Stomach (tissue), 4 donors: ENCODE results near the gene CCDC170.
"Not testable (repeated sequence)": the region's sequence is repeated elsewhere in the genome, so short reads cannot be mapped to it uniquely, and the experiment has no call there.

Experiments used
- EP300 ChIP-seq: sonication (generic); formaldehyde crosslinking; IDR thresholded peaks from one replicate; pipeline ENCODE4 v1.6.1; 2017; ENCODE audit warnings: antibody characterized with exemption
- TF ChIP-seq, protein P1 (sequence below), 7 experiments: fragments of 450-650 bp in 4 of 7; fragments of 200-600 bp in 3 of 7; sonication (generic) in 3 of 7; IDR thresholded peaks; one replicate each; pipeline ENCODE4 v1.5.1; 2016 to 2019; ENCODE audit warnings: antibody characterized with exemption in 7 of 7, control low read depth in 2 of 7, mild to moderate bottlenecking in 1 of 7

DNA sequence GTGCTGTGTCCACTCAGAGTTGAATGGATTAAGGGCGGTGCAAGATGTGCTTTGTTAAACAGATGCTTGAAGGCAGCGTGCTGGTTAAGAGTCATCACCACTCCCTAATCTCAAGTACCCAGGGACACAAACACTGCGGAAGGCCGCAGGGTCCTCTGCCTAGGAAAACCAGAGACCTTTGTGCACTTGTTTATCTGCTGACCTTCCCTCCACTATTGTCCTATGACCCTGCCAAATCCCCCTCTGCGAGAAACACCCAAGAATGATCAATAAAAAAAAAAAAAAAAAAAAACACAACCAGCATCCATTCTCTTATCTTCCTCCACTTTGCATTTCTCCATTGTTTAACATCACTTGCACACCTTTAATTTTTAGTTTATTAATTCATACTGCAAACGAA is 42.9 kb upstream of the CCDC170 start:
- TF ChIP-seq, protein P1, sequence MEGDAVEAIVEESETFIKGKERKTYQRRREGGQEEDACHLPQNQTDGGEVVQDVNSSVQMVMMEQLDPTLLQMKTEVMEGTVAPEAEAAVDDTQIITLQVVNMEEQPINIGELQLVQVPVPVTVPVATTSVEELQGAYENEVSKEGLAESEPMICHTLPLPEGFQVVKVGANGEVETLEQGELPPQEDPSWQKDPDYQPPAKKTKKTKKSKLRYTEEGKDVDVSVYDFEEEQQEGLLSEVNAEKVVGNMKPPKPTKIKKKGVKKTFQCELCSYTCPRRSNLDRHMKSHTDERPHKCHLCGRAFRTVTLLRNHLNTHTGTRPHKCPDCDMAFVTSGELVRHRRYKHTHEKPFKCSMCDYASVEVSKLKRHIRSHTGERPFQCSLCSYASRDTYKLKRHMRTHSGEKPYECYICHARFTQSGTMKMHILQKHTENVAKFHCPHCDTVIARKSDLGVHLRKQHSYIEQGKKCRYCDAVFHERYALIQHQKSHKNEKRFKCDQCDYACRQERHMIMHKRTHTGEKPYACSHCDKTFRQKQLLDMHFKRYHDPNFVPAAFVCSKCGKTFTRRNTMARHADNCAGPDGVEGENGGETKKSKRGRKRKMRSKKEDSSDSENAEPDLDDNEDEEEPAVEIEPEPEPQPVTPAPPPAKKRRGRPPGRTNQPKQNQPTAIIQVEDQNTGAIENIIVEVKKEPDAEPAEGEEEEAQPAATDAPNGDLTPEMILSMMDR (IDR thresholded peaks at IDR 0.05), result not testable (repeated sequence)
- TF ChIP-seq EP300, result not testable (repeated sequence)
